Measurements from ENCODE around the gene RAB38. TPM values are rescaled to one million over a fixed set of nuclear protein-coding genes. Genes with fewer than 3 reads are reported as not detected.

Gene RAB38
- total RNA-seq, 2 experiments from 2014 or later, result 2.2 to 4.7 TPM

- DNase-seq (no peak), ATAC-seq (no peak)
- peaks cover 32% of the 10 kb centered on the region for H3K27me3 Mint-ChIP-seq
- no peak overlapping the region for H3K27ac Mint-ChIP-seq
- H3K4me1 Mint-ChIP-seq, result peaks cover 31% of the 10 kb centered on the region
- no peaks in the 10 kb centered on the region for H3K9me3 Mint-ChIP-seq (ENCODE audit: low read depth)
- no peak overlapping the region for H3K4me3 Mint-ChIP-seq
- CTCF ChIA-PET, result no interaction called here
- peaks cover 12% of the 10 kb centered on the region for H3K36me3 Mint-ChIP-seq
These were observed 8.0 kb upstream of the RAB38 start for GRCh38 chr11:88183233-88183632.

GRCh38 chr11:88181776-88182175, 6.5 kb upstream of the RAB38 start:
- CTCF ChIA-PET, result interaction anchor here (1.0 to 1.4 kb wide), 2 partner anchors 131 to 362 kb away, joined by 3 read pairs; no protein-coding TSS in a partner anchor
- peaks cover 13% of the 10 kb centered on the region for H3K36me3 Mint-ChIP-seq
- H3K4me1 Mint-ChIP-seq, result peaks cover 41% of the 10 kb centered on the region
- H3K4me3 Mint-ChIP-seq, result no peak overlapping the region
- no peak overlapping the region for H3K27ac Mint-ChIP-seq
- no peak for ATAC-seq
- peaks cover 36% of the 10 kb centered on the region for H3K27me3 Mint-ChIP-seq
- DNase-seq, result no peak
- H3K9me3 Mint-ChIP-seq (ENCODE audit: low read depth), result no peaks in the 10 kb centered on the region

GRCh38 chr11:88179971-88180629, 4.9 kb upstream of the RAB38 start:
- Mint-ChIP-seq H3K27ac (peak overlapping the region; percentile 37), H3K36me3 (peaks cover 9% of the 10 kb centered on the region), H3K9me3 (ENCODE audit: low read depth) (no peaks in the 10 kb centered on the region), H3K27me3 (peaks cover 42% of the 10 kb centered on the region), H3K4me1 (peaks cover 48% of the 10 kb centered on the region), H3K4me3 (no peak overlapping the region)
- DNase-seq (no peak), ATAC-seq (peak; percentile 35)
- CTCF ChIA-PET, result interaction anchor here (1.1 to 1.4 kb wide), 3 partner anchors 8 to 364 kb away, joined by 3 to 4 read pairs (median 3); no protein-coding TSS in a partner anchor

DNA sequence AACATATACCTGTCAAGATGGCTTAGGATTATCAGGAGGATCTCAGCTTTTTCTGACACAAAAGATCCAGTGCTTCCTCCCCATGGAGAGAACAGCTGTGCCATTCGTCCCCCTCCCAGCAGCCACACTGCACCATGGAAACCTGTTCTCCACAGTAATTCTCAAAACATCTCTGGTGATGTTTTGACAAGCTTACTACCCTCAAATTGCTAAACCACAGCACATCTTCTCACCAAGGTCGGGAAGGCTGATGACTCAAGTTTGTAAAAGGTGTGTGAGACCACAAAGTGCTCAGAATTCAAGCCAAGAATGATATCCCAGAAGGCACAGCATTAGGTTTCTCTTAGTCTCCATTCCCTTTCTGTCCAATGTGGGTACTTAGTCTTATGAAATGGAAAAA, 3.9 kb upstream of the RAB38 start:
- Mint-ChIP-seq H3K27ac (peak overlapping the region; percentile 77), H3K27me3 (peaks cover 42% of the 10 kb centered on the region), H3K4me3 (peak overlapping the region; percentile 32), H3K4me1 (peaks cover 57% of the 10 kb centered on the region), H3K36me3 (peaks cover 9% of the 10 kb centered on the region), H3K9me3 (ENCODE audit: low read depth) (no peaks in the 10 kb centered on the region)
- peak; percentile 84 for DNase-seq
- peak; percentile 67 for ATAC-seq
- CTCF ChIA-PET, result interaction anchor here (0.8 to 1.3 kb wide), 3 partner anchors 9 to 157 kb away, joined by 3 read pairs; no protein-coding TSS in a partner anchor

DNA sequence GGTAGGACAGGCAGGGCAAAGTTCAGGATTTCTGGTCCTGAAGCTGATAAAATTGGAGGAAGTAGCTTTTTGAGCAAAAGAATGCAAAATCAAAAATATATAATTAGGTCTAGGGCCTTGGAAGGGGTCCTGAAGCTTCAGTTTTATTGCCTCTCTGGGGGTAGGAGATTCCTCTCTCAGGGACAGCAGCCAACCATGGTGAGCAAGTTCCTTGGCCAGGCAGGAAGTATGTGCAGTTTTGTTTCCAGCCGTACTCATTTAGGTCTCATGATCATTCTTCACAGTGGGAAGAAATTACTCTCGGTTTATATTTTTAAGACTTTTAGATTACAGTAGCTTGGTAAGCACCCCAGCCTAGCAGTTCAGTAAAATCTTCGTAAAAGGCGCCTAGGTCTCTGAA, 2.9 kb upstream of the RAB38 start:
- no peak for ATAC-seq

DNA sequence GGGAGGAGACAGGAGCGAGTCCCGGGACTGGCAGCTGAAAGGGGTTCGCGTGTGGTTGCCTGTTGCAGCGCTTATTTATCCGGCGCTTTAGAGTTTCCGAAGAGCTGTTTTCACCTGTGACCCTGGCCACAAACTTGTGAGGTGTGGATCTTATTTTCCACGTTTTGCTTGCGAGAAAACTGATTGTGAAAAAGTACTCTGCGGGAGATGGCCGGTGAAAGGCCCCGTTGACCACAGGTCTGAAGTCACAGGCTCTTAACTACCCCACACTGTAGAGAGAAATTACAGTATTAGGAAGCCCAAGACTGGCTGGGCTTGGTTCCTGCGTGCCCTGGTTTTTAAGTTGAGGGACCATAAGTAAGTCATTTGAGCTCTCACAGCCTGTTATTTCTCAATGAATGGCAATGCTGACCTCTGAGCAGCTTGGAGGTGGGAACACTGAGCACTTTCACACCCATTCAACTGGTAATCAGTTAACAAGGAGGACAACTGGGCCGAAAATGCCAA, 379 bp upstream of the RAB38 start:
- Mint-ChIP-seq H3K4me3 (no peak overlapping the region), H3K27me3 (peaks cover 16% of the 10 kb centered on the region), H3K36me3 (peaks cover 2% of the 10 kb centered on the region), H3K27ac (no peak overlapping the region), H3K9me3 (ENCODE audit: low read depth) (no peaks in the 10 kb centered on the region), H3K4me1 (peaks cover 53% of the 10 kb centered on the region)
- DNase-seq, result no peak
- CTCF ChIA-PET, result interaction anchor here (1.5 kb wide), 1 partner anchor 376 kb away, joined by 3 read pairs; no protein-coding TSS in a partner anchor
- ATAC-seq, result no peak

More for the DNA sequence above, 2.9 kb upstream of the RAB38 start:
- Mint-ChIP-seq H3K27me3 (peaks cover 34% of the 10 kb centered on the region), H3K36me3 (peaks cover 6% of the 10 kb centered on the region), H3K9me3 (ENCODE audit: low read depth) (no peaks in the 10 kb centered on the region), H3K27ac (no peak overlapping the region), H3K4me1 (peaks cover 60% of the 10 kb centered on the region), H3K4me3 (no peak overlapping the region)
- CTCF ChIA-PET, result interaction anchor here (0.8 to 1.1 kb wide), 3 partner anchors 158 to 374 kb away, joined by 3 to 4 read pairs (median 4); no protein-coding TSS in a partner anchor
- no peak for DNase-seq

DNA sequence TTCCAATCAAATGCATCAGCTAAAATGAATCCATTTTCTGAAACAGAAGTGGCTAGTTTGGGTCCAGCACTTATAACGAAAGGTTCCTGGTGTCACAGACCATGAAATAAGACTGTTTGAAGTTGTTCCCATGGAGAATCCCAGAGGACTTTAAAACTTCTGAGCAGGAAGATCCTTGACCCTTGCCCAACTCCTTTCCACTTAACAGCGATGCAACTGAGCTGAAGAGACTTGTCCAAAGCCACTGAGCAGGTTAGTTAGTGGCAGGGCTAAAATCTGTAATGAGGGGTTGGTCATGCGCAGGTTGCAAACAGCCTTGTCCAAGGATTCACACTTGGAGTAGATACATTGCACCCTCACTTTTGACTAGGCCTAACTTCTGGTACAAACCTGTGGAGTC, 1.3 kb downstream of the RAB38 start:
- no peak overlapping the region for H3K27ac Mint-ChIP-seq
- peaks cover 2% of the 10 kb centered on the region for H3K36me3 Mint-ChIP-seq
- peaks cover 13% of the 10 kb centered on the region for H3K27me3 Mint-ChIP-seq
- ATAC-seq (no peak), DNase-seq (no peak)
- CTCF ChIA-PET, result interaction anchor here (1.1 to 1.5 kb wide), 2 partner anchors 27 to 378 kb away, joined by 3 read pairs; no protein-coding TSS in a partner anchor
- H3K4me1 Mint-ChIP-seq, result peaks cover 37% of the 10 kb centered on the region
- H3K9me3 Mint-ChIP-seq (ENCODE audit: low read depth), result no peaks in the 10 kb centered on the region
- peak overlapping the region; percentile 73 for H3K4me3 Mint-ChIP-seq

DNA sequence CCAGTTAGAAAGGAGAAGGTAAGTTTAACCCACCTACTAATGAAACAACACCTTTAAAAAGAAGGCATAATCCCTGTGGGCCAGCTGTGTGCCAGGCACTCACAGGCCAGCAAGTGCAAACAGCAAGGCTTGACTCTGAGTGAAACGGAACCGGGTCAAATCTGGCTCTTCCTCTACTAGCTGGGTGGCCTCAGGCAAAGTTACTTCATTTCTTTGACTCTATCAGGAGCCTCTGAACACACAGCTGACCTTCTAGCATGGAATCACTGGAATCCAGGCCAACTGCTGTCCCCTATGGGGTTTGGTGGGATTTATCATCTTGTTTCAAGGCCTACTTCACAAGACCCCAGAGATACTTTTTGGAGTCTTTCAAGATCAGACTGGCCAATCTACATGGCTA, 3.3 kb downstream of the RAB38 start:
- Mint-ChIP-seq H3K27ac (no peak overlapping the region), H3K4me3 (no peak overlapping the region), H3K9me3 (ENCODE audit: low read depth) (no peaks in the 10 kb centered on the region), H3K36me3 (no peaks in the 10 kb centered on the region), H3K4me1 (peaks cover 21% of the 10 kb centered on the region), H3K27me3 (peaks cover 12% of the 10 kb centered on the region)
- CTCF ChIA-PET, result interaction anchor here (0.9 kb wide), 1 partner anchor 8 kb away, joined by 3 read pairs; no protein-coding TSS in a partner anchor
- ATAC-seq, result no peak
- DNase-seq, result no peak

- Mint-ChIP-seq H3K4me3 (no peak overlapping the region), H3K36me3 (no peaks in the 10 kb centered on the region), H3K27ac (no peak overlapping the region), H3K27me3 (peaks cover 4% of the 10 kb centered on the region), H3K4me1 (peaks cover 17% of the 10 kb centered on the region), H3K9me3 (ENCODE audit: low read depth) (no peaks in the 10 kb centered on the region)
- CTCF ChIA-PET, result no interaction called here
- DNase-seq (no peak), ATAC-seq (no peak)
These were observed 4.6 kb downstream of the RAB38 start for GRCh38 chr11:88170673-88171072.

DNA sequence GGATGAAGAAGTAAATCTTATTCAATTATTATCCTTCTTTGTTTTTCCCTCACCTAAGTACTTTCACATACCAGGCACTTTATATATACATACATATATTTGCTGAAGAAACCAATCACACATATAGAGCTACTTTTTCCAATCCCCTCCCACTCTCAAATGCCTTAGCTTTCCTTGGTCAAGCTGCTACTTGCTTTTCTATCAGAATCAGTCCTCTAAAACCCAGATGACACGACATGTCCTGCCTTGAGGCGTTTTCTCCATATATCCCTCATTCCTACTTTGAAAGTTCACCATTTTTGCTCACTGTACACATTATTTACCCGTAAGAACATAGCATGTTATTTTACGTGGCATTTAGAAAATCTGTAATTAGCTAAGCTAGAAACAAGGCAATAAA, 5.4 kb downstream of the RAB38 start:
- ATAC-seq, result no peak
- Mint-ChIP-seq H3K27me3 (peaks cover 4% of the 10 kb centered on the region), H3K9me3 (ENCODE audit: low read depth) (no peaks in the 10 kb centered on the region), H3K4me1 (peaks cover 10% of the 10 kb centered on the region), H3K4me3 (no peak overlapping the region), H3K36me3 (no peaks in the 10 kb centered on the region), H3K27ac (no peak overlapping the region)
- DNase-seq, result no peak
- CTCF ChIA-PET, result interaction anchor here (0.9 kb wide), 1 partner anchor 374 kb away, joined by 3 read pairs; no protein-coding TSS in a partner anchor

- H3K36me3 Mint-ChIP-seq, result no peaks in the 10 kb centered on the region
- H3K4me3 Mint-ChIP-seq, result no peak overlapping the region
- peaks cover 2% of the 10 kb centered on the region for H3K27me3 Mint-ChIP-seq
- no peaks in the 10 kb centered on the region for H3K9me3 Mint-ChIP-seq (ENCODE audit: low read depth)
- no peak for ATAC-seq
- no peak for DNase-seq
- H3K4me1 Mint-ChIP-seq, result peaks cover 10% of the 10 kb centered on the region
- H3K27ac Mint-ChIP-seq, result no peak overlapping the region
- CTCF ChIA-PET, result interaction anchor here (0.9 kb wide), 1 partner anchor 375 kb away, joined by 3 read pairs; no protein-coding TSS in a partner anchor
These were observed 5.8 kb downstream of the RAB38 start for GRCh38 chr11:88169471-88169870.

- H3K36me3 Mint-ChIP-seq, result peaks cover 1% of the 10 kb centered on the region
- no peak overlapping the region for H3K4me3 Mint-ChIP-seq
- H3K27me3 Mint-ChIP-seq, result peaks cover 4% of the 10 kb centered on the region
- DNase-seq, result no peak
- CTCF ChIA-PET, result no interaction called here
- no peak overlapping the region for H3K27ac Mint-ChIP-seq
- ATAC-seq, result no peak
- H3K4me1 Mint-ChIP-seq, result peaks cover 8% of the 10 kb centered on the region
- no peaks in the 10 kb centered on the region for H3K9me3 Mint-ChIP-seq (ENCODE audit: low read depth)
These were observed 7.4 kb downstream of the RAB38 start for GRCh38 chr11:88167853-88168252.

GRCh38 chr11:88164806-88165585, 10.2 kb downstream of the RAB38 start:
- CTCF ChIA-PET, result interaction anchor here (1.3 to 1.5 kb wide), 2 partner anchors 8 to 379 kb away, joined by 3 read pairs; no protein-coding TSS in a partner anchor
- H3K9me3 Mint-ChIP-seq (ENCODE audit: low read depth), result no peaks in the 10 kb centered on the region
- no peak overlapping the region for H3K27ac Mint-ChIP-seq
- no peak for DNase-seq
- no peak overlapping the region for H3K4me3 Mint-ChIP-seq
- ATAC-seq, result no peak
- peaks cover 1% of the 10 kb centered on the region for H3K36me3 Mint-ChIP-seq
- peaks cover 17% of the 10 kb centered on the region for H3K27me3 Mint-ChIP-seq
- peaks cover 8% of the 10 kb centered on the region for H3K4me1 Mint-ChIP-seq

Measured in activated CD8-positive, alpha-beta memory T cell treated with anti-CD3 and anti-CD28 coated beads, Interleukin-2, amount 10 ng/mL, durations not matched to agents 7 days and 5 days (primary cell).